Measurements from ENCODE around the gene AMIGO3. TPM values are rescaled to one million over a fixed set of nuclear protein-coding genes. Genes with fewer than 3 reads are reported as not detected.
"Not testable (repeated sequence)": the region's sequence is repeated elsewhere in the genome, so short reads cannot be mapped to it uniquely, and the experiment has no call there.

The AMIGO3 gene
- total RNA-seq, 1 donor from 2014 or later = not detected

GRCh38 chr3:49700453-49701128, 18.9 kb downstream of the AMIGO3 start:
- Histone ChIP-seq H3K4me3 (ENCODE audit: low read depth, low read length) (no peak overlapping the region), H3K27me3 (ENCODE audit: control insufficient read depth, insufficient read depth, low read length) (no peaks in the 10 kb centered on the region), H3K36me3 (ENCODE audit: control insufficient read depth, insufficient read depth, low read length) (peaks cover 31% of the 10 kb centered on the region)
- no peak for TF ChIP-seq CTCF (IDR thresholded peaks at IDR 0.05; ENCODE audit: insufficient read depth, low read length, severe bottlenecking)
- no peak for DNase-seq (ENCODE audit: low read depth)
- no peak for FAIRE-seq

- TF ChIP-seq CTCF (IDR thresholded peaks at IDR 0.05; ENCODE audit: insufficient read depth, low read length, severe bottlenecking) = no peak
- Histone ChIP-seq H3K27me3 (ENCODE audit: control insufficient read depth, insufficient read depth, low read length) (no peaks in the 10 kb centered on the region), H3K36me3 (ENCODE audit: control insufficient read depth, insufficient read depth, low read length) (peaks cover 31% of the 10 kb centered on the region), H3K4me3 (ENCODE audit: low read depth, low read length) (no peak overlapping the region)
- FAIRE-seq (no peak), DNase-seq (ENCODE audit: low read depth) (no peak)
Measured at GRCh38 chr3:49700014-49700413, 19.5 kb downstream of the AMIGO3 start.

GRCh38 chr3:49699281-49699979, 20.1 kb downstream of the AMIGO3 start:
- H3K36me3 ChIP-seq (ENCODE audit: control insufficient read depth, insufficient read depth, low read length) = peaks cover 28% of the 10 kb centered on the region
- no peak for FAIRE-seq
- H3K4me3 ChIP-seq (ENCODE audit: low read depth, low read length) = no peak overlapping the region
- no peak for DNase-seq (ENCODE audit: low read depth)
- no peaks in the 10 kb centered on the region for H3K27me3 ChIP-seq (ENCODE audit: control insufficient read depth, insufficient read depth, low read length)
- no peak for TF ChIP-seq CTCF (IDR thresholded peaks at IDR 0.05; ENCODE audit: insufficient read depth, low read length, severe bottlenecking)

- DNase-seq (ENCODE audit: low read depth); H3K27me3 ChIP-seq (ENCODE audit: control insufficient read depth, insufficient read depth, low read length); H3K4me3 ChIP-seq (ENCODE audit: low read depth, low read length): not testable (repeated sequence)
- H3K36me3 ChIP-seq (ENCODE audit: control insufficient read depth, insufficient read depth, low read length) = peaks cover 10% of the 10 kb centered on the region
- FAIRE-seq = peak; percentile 50
Measured at GRCh38 chr3:49695350-49696015, 24.0 kb downstream of the AMIGO3 start.

- H3K27me3 ChIP-seq (ENCODE audit: control insufficient read depth, insufficient read depth, low read length); H3K4me3 ChIP-seq (ENCODE audit: low read depth, low read length); DNase-seq (ENCODE audit: low read depth); FAIRE-seq; H3K36me3 ChIP-seq (ENCODE audit: control insufficient read depth, insufficient read depth, low read length): not testable (repeated sequence)
Measured at GRCh38 chr3:49694409-49695070, 24.9 kb downstream of the AMIGO3 start.

GRCh38 chr3:49691481-49691880, 28.0 kb downstream of the AMIGO3 start:
- H3K4me3 ChIP-seq (ENCODE audit: low read depth, low read length); FAIRE-seq; DNase-seq (ENCODE audit: low read depth); H3K27me3 ChIP-seq (ENCODE audit: control insufficient read depth, insufficient read depth, low read length); H3K36me3 ChIP-seq (ENCODE audit: control insufficient read depth, insufficient read depth, low read length): not testable (repeated sequence)

GRCh38 chr3:49690856-49691255, 28.6 kb downstream of the AMIGO3 start:
- not testable (repeated sequence) for H3K27me3 ChIP-seq (ENCODE audit: control insufficient read depth, insufficient read depth, low read length); DNase-seq (ENCODE audit: low read depth); H3K4me3 ChIP-seq (ENCODE audit: low read depth, low read length); FAIRE-seq; H3K36me3 ChIP-seq (ENCODE audit: control insufficient read depth, insufficient read depth, low read length)

GRCh38 chr3:49689908-49690624, 29.4 kb downstream of the AMIGO3 start:
- H3K36me3 ChIP-seq (ENCODE audit: control insufficient read depth, insufficient read depth, low read length); DNase-seq (ENCODE audit: low read depth); FAIRE-seq; H3K27me3 ChIP-seq (ENCODE audit: control insufficient read depth, insufficient read depth, low read length): not testable (repeated sequence)
- H3K4me3 ChIP-seq (ENCODE audit: low read depth, low read length) = peak overlapping the region; percentile 95

Data from bronchial epithelial cell (primary cell).